GM19025 (cell line): ENCODE results near the gene DOCK2.

ENCODE experiments used
- ATAC-seq: cut with Tn5 transposase; IDR thresholded peaks from one replicate; pipeline ENCODE4 v1.9.1; 2021; ENCODE audit warnings: mild to moderate bottlenecking, low read depth, moderate library complexity; ENCODE audit not compliant: unreplicated experiment

The DOCK2 gene

GRCh38 chr5:169876386-169876785 lies 239.3 kb downstream of the DOCK2 start:
- ATAC-seq = no peak

- ATAC-seq = no peak
Observed at GRCh38 chr5:169880012-169880663, 243.1 kb downstream of the DOCK2 start.

GRCh38 chr5:169880785-169881184 lies 243.7 kb downstream of the DOCK2 start:
- no peak for ATAC-seq

GRCh38 chr5:169881702-169882303 lies 244.7 kb downstream of the DOCK2 start:
- ATAC-seq = no peak

- ATAC-seq = no peak
Observed at GRCh38 chr5:169886033-169886432, 249.0 kb downstream of the DOCK2 start.

- no peak for ATAC-seq
Observed at GRCh38 chr5:169886677-169887076, 249.6 kb downstream of the DOCK2 start.

GRCh38 chr5:169889572-169889971 lies 252.5 kb downstream of the DOCK2 start:
- no peak for ATAC-seq

- ATAC-seq = no peak
Observed at GRCh38 chr5:169893010-169893409, 255.9 kb downstream of the DOCK2 start.

- ATAC-seq = no peak
Observed at GRCh38 chr5:169893571-169893970, 256.5 kb downstream of the DOCK2 start.

- ATAC-seq = no peak
Observed at GRCh38 chr5:169895926-169896325, 258.9 kb downstream of the DOCK2 start.

GRCh38 chr5:169897481-169897880 lies 260.4 kb downstream of the DOCK2 start:
- no peak for ATAC-seq

GRCh38 chr5:169901896-169902295 lies 264.8 kb downstream of the DOCK2 start:
- peak; percentile 48 for ATAC-seq

GRCh38 chr5:169904059-169904458 lies 267.0 kb downstream of the DOCK2 start:
- ATAC-seq = no peak

- no peak for ATAC-seq
Observed at GRCh38 chr5:169904508-169904907, 267.4 kb downstream of the DOCK2 start.

- no peak for ATAC-seq
Observed at GRCh38 chr5:169905017-169905416, 267.9 kb downstream of the DOCK2 start.

- ATAC-seq = no peak
Observed at GRCh38 chr5:169906745-169907649, 269.9 kb downstream of the DOCK2 start.

GRCh38 chr5:169908864-169909263 lies 271.8 kb downstream of the DOCK2 start:
- ATAC-seq = no peak

- no peak for ATAC-seq
Observed at GRCh38 chr5:169909945-169910344, 272.9 kb downstream of the DOCK2 start.

GRCh38 chr5:169910393-169910792 lies 273.3 kb downstream of the DOCK2 start:
- no peak for ATAC-seq

GRCh38 chr5:169911448-169912212 lies 274.6 kb downstream of the DOCK2 start:
- ATAC-seq = no peak

GRCh38 chr5:169913479-169913878 lies 276.4 kb downstream of the DOCK2 start:
- ATAC-seq = no peak
